H9 (cell line): ENCODE measurements around the gene CCDC86. TPM values are rescaled to one million over a fixed set of nuclear protein-coding genes. Genes with fewer than 3 reads are reported as not detected.

ENCODE experiments used
- DNase-seq: peaks from one replicate; pipeline ENCODE4 v3.0.0-alpha.2; 2017
- H2AFZ ChIP-seq: one replicate; pipeline ENCODE4 v1.6.1; 2013; ENCODE audit warnings: mild to moderate bottlenecking, low read length, control low read depth, moderate library complexity
- H2AK5ac ChIP-seq: 2 replicates; pipeline ENCODE4 v1.6.1; 2013; ENCODE audit warnings: low read length, control low read depth, mixed read lengths; ENCODE audit not compliant: insufficient read length
- H2BK120ac ChIP-seq: one replicate; pipeline ENCODE4 v1.6.1; 2013; ENCODE audit warnings: low read depth, mild to moderate bottlenecking, low read length, control low read depth, inconsistent platforms; ENCODE audit not compliant: poor library complexity, severe bottlenecking
- H2BK12ac ChIP-seq: 2 replicates; pipeline ENCODE4 v1.6.1; 2013; ENCODE audit warnings: low read length, control low read depth, mixed read lengths, low read depth; ENCODE audit not compliant: insufficient read length
- H2BK15ac ChIP-seq: 2 replicates; pipeline ENCODE4 v1.6.1; 2013; ENCODE audit warnings: low read depth, low read length, control low read depth
- H2BK20ac ChIP-seq: one replicate; pipeline ENCODE4 v1.6.1; 2013; ENCODE audit warnings: low read depth, mild to moderate bottlenecking, low read length, control low read depth, inconsistent platforms; ENCODE audit not compliant: poor library complexity, severe bottlenecking
- H2BK5ac ChIP-seq: 2 replicates; pipeline ENCODE4 v1.6.1; 2013; ENCODE audit warnings: low read length, control low read depth, mixed read lengths; ENCODE audit not compliant: insufficient read length
- H3K14ac ChIP-seq: 2 replicates; pipeline ENCODE4 v1.6.1; 2013; ENCODE audit warnings: low read length, control low read depth; ENCODE audit not compliant: insufficient read depth
- H3K18ac ChIP-seq: 2 replicates; pipeline ENCODE4 v1.6.1; 2013; ENCODE audit warnings: low read depth, mild to moderate bottlenecking, mixed read lengths, low read length, control low read depth; ENCODE audit not compliant: insufficient read length
- H3K23ac ChIP-seq: 2 replicates; pipeline ENCODE4 v1.6.1; 2013; ENCODE audit warnings: low read length, control low read depth, mixed read lengths, low read depth; ENCODE audit not compliant: insufficient read length
- H3K23me2 ChIP-seq: 2 replicates; pipeline ENCODE4 v1.6.1; 2013; ENCODE audit warnings: low read depth, mild to moderate bottlenecking, mixed read lengths, low read length, control low read depth; ENCODE audit not compliant: insufficient read length, poor library complexity, severe bottlenecking
- H3K27ac ChIP-seq: 2 replicates; pipeline ENCODE4 v1.5.1; 2013; ENCODE audit warnings: low read length, control low read depth, mixed read lengths, low read depth; ENCODE audit not compliant: insufficient read length
- H3K27me3 ChIP-seq: 2 replicates; pipeline ENCODE4 v1.6.1; 2013; ENCODE audit warnings: low read length, control low read depth, inconsistent platforms; ENCODE audit not compliant: insufficient read depth
- H3K4ac ChIP-seq: 2 replicates; pipeline ENCODE4 v1.6.1; 2013; ENCODE audit warnings: low read depth, mild to moderate bottlenecking, control low read depth, inconsistent platforms, low read length, moderate library complexity
- H3K4me1 ChIP-seq: 2 replicates; pipeline ENCODE4 v1.6.1; 2013; ENCODE audit warnings: low read length, control low read depth, inconsistent platforms; ENCODE audit not compliant: insufficient read depth
- H3K4me2 ChIP-seq: 2 replicates; pipeline ENCODE4 v1.6.1; 2013; ENCODE audit warnings: low read length, control low read depth, mixed read lengths; ENCODE audit not compliant: insufficient read length, insufficient read depth
- H3K56ac ChIP-seq: 2 replicates; pipeline ENCODE4 v1.6.1; 2013; ENCODE audit warnings: low read depth, mild to moderate bottlenecking, mixed read lengths, low read length, control low read depth; ENCODE audit not compliant: insufficient read length
- H3K79me1 ChIP-seq: 2 replicates; pipeline ENCODE4 v1.6.1; 2013; ENCODE audit warnings: low read depth, mild to moderate bottlenecking, moderate library complexity, low read length, control low read depth, inconsistent platforms; ENCODE audit not compliant: insufficient read depth, poor library complexity, severe bottlenecking
- H3K79me2 ChIP-seq: 2 replicates; pipeline ENCODE4 v1.6.1; 2013; ENCODE audit warnings: low read length, control low read depth, inconsistent platforms; ENCODE audit not compliant: insufficient read depth
- H3K9ac ChIP-seq: 2 replicates; pipeline ENCODE4 v1.6.1; 2013; ENCODE audit warnings: low read length, control low read depth, mixed read lengths; ENCODE audit not compliant: insufficient read length; ENCODE audit errors: extremely low read depth
- H3K9me3 ChIP-seq: one replicate; pipeline ENCODE4 v1.6.1; 2013; ENCODE audit warnings: low read depth, low read length, inconsistent platforms; ENCODE audit not compliant: control insufficient read depth
- H3T11ph ChIP-seq: one replicate; pipeline ENCODE4 v1.6.1; 2013; ENCODE audit warnings: mild to moderate bottlenecking, low read length, control low read depth, inconsistent platforms
- H4K20me1 ChIP-seq: one replicate; pipeline ENCODE4 v1.6.1; 2013; ENCODE audit not compliant: control insufficient read depth, insufficient read length, insufficient read depth
- H4K5ac ChIP-seq: 2 replicates; pipeline ENCODE4 v1.6.1; 2013; ENCODE audit warnings: low read depth, mild to moderate bottlenecking, mixed read lengths, low read length, control low read depth; ENCODE audit not compliant: insufficient read length
- H4K8ac ChIP-seq: replicated peaks from 2 replicates; pipeline ENCODE4 v1.6.1; 2013; ENCODE audit warnings: low read length, control low read depth, mixed read lengths, low read depth; ENCODE audit not compliant: insufficient read length
- H4K91ac ChIP-seq: 2 replicates; pipeline ENCODE4 v1.6.1; 2013; ENCODE audit warnings: low read depth, mild to moderate bottlenecking, moderate library complexity, mixed read lengths, low read length, control low read depth; ENCODE audit not compliant: insufficient read length
- H3K27ac Mint-ChIP-seq, 3 experiments: 2 replicates in 2 of 3; 3 replicates in 1 of 3; pipeline ENCODE4 v1.8.0; 2020 to 2021; ENCODE audit warnings: mixed read lengths in 3 of 3, mild to moderate bottlenecking in 1 of 3, moderate library complexity in 1 of 3
- H3K27me3 Mint-ChIP-seq: 2 replicates; pipeline ENCODE4 v1.8.0; 2021; ENCODE audit warnings: low read depth, mild to moderate bottlenecking, moderate library complexity, mixed read lengths
- H3K36me3 Mint-ChIP-seq, 3 experiments: 2 replicates in 2 of 3; 3 replicates in 1 of 3; pipeline ENCODE4 v1.8.0; 2020 to 2021; ENCODE audit warnings: low read depth in 3 of 3, mixed read lengths in 3 of 3; ENCODE audit not compliant: insufficient read depth in 1 of 3
- H3K4me1 Mint-ChIP-seq, 2 experiments: 2 replicates each; pipeline ENCODE4 v1.8.0; 2020; ENCODE audit warnings: mixed read lengths in 2 of 2
- H3K4me3 Mint-ChIP-seq, 2 experiments: 2 replicates in 1 of 2; 3 replicates in 1 of 2; pipeline ENCODE4 v1.8.0; 2020 to 2021; ENCODE audit warnings: mild to moderate bottlenecking in 2 of 2, mixed read lengths in 2 of 2, moderate library complexity in 1 of 2
- H3K9me3 Mint-ChIP-seq, 2 experiments: 2 replicates in 1 of 2; 3 replicates in 1 of 2; pipeline ENCODE4 v1.8.0; 2020; ENCODE audit warnings: mild to moderate bottlenecking in 2 of 2, mixed read lengths in 2 of 2, moderate library complexity in 1 of 2
- CTCF ChIP-seq: fragments of 200-600 bp; sonication (generic); conservative IDR thresholded peaks from 3 replicates; pipeline ENCODE4 v1.8.0; 2021; ENCODE audit warnings: antibody characterized with exemption, mild to moderate bottlenecking
- WGBS: extraction: QIAGEN DNeasy Blood & Tissue Kit; methylation state at CpG from one replicate; pipeline ENCODE4 v1.1.7; 2013; ENCODE audit warnings: missing lambda C conversion rate, low lambda C conversion rate, mixed read lengths; ENCODE audit not compliant: insufficient read length; ENCODE audit errors: extremely low coverage; 5-methylcytosine and 5-hydroxymethylcytosine counted together
- total RNA-seq: library from RNA; stranded (reverse); gene quantifications from 2 replicates; pipeline ENCODE4 v1.2.1, GENCODE V29; 2021

CCDC86 gene
- total RNA-seq, 1 experiment from 2014 or later = 82.3 TPM

- Histone ChIP-seq H2AK5ac (no peak overlapping the region), H2BK120ac (no peak overlapping the region), H3K9ac (no peak overlapping the region), H4K5ac (no peak overlapping the region), H2BK5ac (no peak overlapping the region), H2BK12ac (no peak overlapping the region), H3K4ac (no peak overlapping the region), H2BK15ac (no peak overlapping the region), H3K4me2 (no peak overlapping the region), H3K27ac (no peak overlapping the region), H2AFZ (no peak overlapping the region), H3K23ac (no peak overlapping the region), H3K14ac (no peak overlapping the region), H2BK20ac (no peak overlapping the region), H3K79me1 (no peaks in the 10 kb centered on the region), H3T11ph (no peak overlapping the region), H3K4me1 (no peaks in the 10 kb centered on the region), H3K9me3 (no peaks in the 10 kb centered on the region), H3K56ac (no peak overlapping the region), H4K8ac (no peak overlapping the region), H3K79me2 (no peaks in the 10 kb centered on the region), H3K23me2 (no peaks in the 10 kb centered on the region), H4K91ac (no peak overlapping the region), H3K18ac (no peak overlapping the region), H4K20me1 (no peaks in the 10 kb centered on the region), H3K27me3 (no peaks in the 10 kb centered on the region)
- Mint-ChIP-seq H3K4me3 (no peak overlapping the region), H3K27me3 (peaks cover 2% of the 10 kb centered on the region; the same call in 1 of the 2 replicates), H3K27ac (peak overlapping the region in 1 of 3 experiments; percentile 10; a peak in 1 of 7 replicates), H3K36me3 (peaks cover 23 to 44% (median 40%) of the 10 kb centered on the region in 3 experiments), H3K9me3 (no peaks in the 10 kb centered on the region), H3K4me1 (no peaks in the 10 kb centered on the region)
- WGBS = no CpG with 5 or more reads among the region's 78 CpGs
- DNase-seq = peak; percentile 62
- TF ChIP-seq CTCF = no peak
These were observed 10.4 kb downstream of the CCDC86 start for GRCh38 chr11:60852117-60852981.
